Pancreas (tissue), 10 donors: ENCODE data around the gene TBC1D22B. TPM values are rescaled to one million over a fixed set of nuclear protein-coding genes. Genes with fewer than 3 reads are reported as not detected.
A peak's percentile ranks its signal among the peaks of the same experiment; 100 is the strongest.

ENCODE experiments used
- ATAC-seq, 4 donors: fragments of 200-7000 bp; cut with Tn5 transposase; one replicate each; pipeline versions ENCODE4 v1.8.0 to v1.9.1; 2020; ENCODE audit warnings: mild to moderate bottlenecking in 4 of 4, moderate library complexity in 4 of 4
- DNase-seq, 6 donors: peaks; one replicate each; pipeline ENCODE4 v3.0.0-alpha.2; 2020
- FAIRE-seq: peaks from 2 replicates; lab custom pipeline; 2012; peaks lifted over from hg19 to GRCh38; lab: Jason Lieb, UNC
- H3K27ac ChIP-seq, 4 donors: fragments of 200-600 bp; sonication (generic); 1 replicate in 3 of 4; 2 replicates in 1 of 4; pipeline versions ENCODE4 v1.5.0 to v1.8.0; 2020
- H3K27me3 ChIP-seq, 4 donors: fragments of 200-600 bp; one replicate each; pipeline ENCODE4 v1.8.0; 2021
- H3K36me3 ChIP-seq, 3 donors: fragments of 200-600 bp; sonication (generic) in 1 of 3; one replicate each; pipeline versions ENCODE4 v1.5.0 to v1.8.0; 2020 to 2021
- H3K4me1 ChIP-seq, 3 donors: fragments of 200-600 bp; one replicate each; pipeline ENCODE4 v1.8.0; 2021
- H3K4me3 ChIP-seq, 4 donors: fragments of 200-600 bp; sonication (generic) in 2 of 4; one replicate each; pipeline versions ENCODE4 v1.5.0 to v1.8.0; 2020 to 2021
- H3K9me3 ChIP-seq, 4 donors: fragments of 200-600 bp; one replicate each; pipeline ENCODE4 v1.8.0; 2021
- WGBS, 2 donors: extraction: QIAGEN DNeasy Blood & Tissue Kit; methylation state at CpG; one replicate each; pipeline ENCODE4 v1.1.7; 2013; 5-methylcytosine and 5-hydroxymethylcytosine counted together
- intact Hi-C, 3 donors: fragments of 100-400 bp; cut with DNase I; formaldehyde crosslinking; loops; one replicate each; pipeline versions ENCODE4 v1.11.1 to v1.14.2; 2022
- polyA plus RNA-seq, 2 donors: library from polyadenylated mRNA; stranded (reverse); fragments of 200-250 nt; gene quantifications; one replicate each; pipeline ENCODE4 v1.2.3, GENCODE V29; 2013
- total RNA-seq, 6 donors: library from RNA; stranded (reverse); fragmentation: NEBNext Ultra II Directional in 4 of 6; extraction: Animal tissue kit (Norgen Biotek cat#: 25700) in 4 of 6; gene quantifications; one replicate each; pipeline versions ENCODE4 v1.2.1 to v1.2.4, GENCODE V29; 2021 to 2023
- TF ChIP-seq, protein P1 (sequence below), 4 donors: fragments of 200-600 bp; sonication (generic) in 3 of 4; IDR thresholded peaks; one replicate each; pipeline versions ENCODE4 v1.5.0 to v1.8.0; 2021; ENCODE audit warnings: antibody characterized with exemption in 4 of 4
- donor health status: healthy with polysubstance abuse.
- donor health status: DM: no; HTN: no; CAD: no; lungs with moderate emphysema.
- donor health status: DM: no; HTN: no; CAD: no.
- donor health status: control.
- donor health status: control.
- donor health status: Bipolar disorder and iron deficiency.
- donor health status: DM: yes; HTN: yes; CAD: no.
- donor health status: DM: no; HTN: no; CAD: no.
- donor health status: DM: no; HTN: no; CAD: no.
- donor health status: DM: yes; HTN: yes; CAD: no.

TBC1D22B gene
- total and polyA plus RNA-seq, 8 donors, result 4.3 to 9.0 (median 6.0) TPM

- FAIRE-seq (no peak), ATAC-seq (peak; percentile 75 to 94 (median 86)), DNase-seq (peak in 4 of 6 donors; percentile 47 to 55 (median 52))
Observed at GRCh38 chr6:37314487-37315156, 57.0 kb downstream of the TBC1D22B start.

GRCh38 chr6:37315157-37315515, 57.6 kb downstream of the TBC1D22B start:
- no peak for DNase-seq
- TF ChIP-seq, protein P1, sequence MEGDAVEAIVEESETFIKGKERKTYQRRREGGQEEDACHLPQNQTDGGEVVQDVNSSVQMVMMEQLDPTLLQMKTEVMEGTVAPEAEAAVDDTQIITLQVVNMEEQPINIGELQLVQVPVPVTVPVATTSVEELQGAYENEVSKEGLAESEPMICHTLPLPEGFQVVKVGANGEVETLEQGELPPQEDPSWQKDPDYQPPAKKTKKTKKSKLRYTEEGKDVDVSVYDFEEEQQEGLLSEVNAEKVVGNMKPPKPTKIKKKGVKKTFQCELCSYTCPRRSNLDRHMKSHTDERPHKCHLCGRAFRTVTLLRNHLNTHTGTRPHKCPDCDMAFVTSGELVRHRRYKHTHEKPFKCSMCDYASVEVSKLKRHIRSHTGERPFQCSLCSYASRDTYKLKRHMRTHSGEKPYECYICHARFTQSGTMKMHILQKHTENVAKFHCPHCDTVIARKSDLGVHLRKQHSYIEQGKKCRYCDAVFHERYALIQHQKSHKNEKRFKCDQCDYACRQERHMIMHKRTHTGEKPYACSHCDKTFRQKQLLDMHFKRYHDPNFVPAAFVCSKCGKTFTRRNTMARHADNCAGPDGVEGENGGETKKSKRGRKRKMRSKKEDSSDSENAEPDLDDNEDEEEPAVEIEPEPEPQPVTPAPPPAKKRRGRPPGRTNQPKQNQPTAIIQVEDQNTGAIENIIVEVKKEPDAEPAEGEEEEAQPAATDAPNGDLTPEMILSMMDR (IDR thresholded peaks at IDR 0.05), result no peak
- ATAC-seq, result no peak
- no peak for FAIRE-seq
- Histone ChIP-seq H3K4me3 (no peak overlapping the region), H3K36me3 (peaks cover 3 to 42% (median 8%) of the 10 kb centered on the region in 3 donors), H3K27ac (no peak overlapping the region), H3K27me3 (no peaks in the 10 kb centered on the region), H3K9me3 (no peaks in the 10 kb centered on the region), H3K4me1 (no peaks in the 10 kb centered on the region)
- intact Hi-C loops, result no loop called here
- 87 to 89% methylated on average over 7 of the region's 7 CpGs for WGBS, 2 donors

More at GRCh38 chr6:37314487-37315156, 57.0 kb downstream of the TBC1D22B start:
- Histone ChIP-seq H3K9me3 (no peaks in the 10 kb centered on the region), H3K36me3 (peaks cover 1 to 41% (median 8%) of the 10 kb centered on the region in 3 donors), H3K4me3 (no peak overlapping the region), H3K27me3 (no peaks in the 10 kb centered on the region), H3K27ac (no peak overlapping the region), H3K4me1 (no peaks in the 10 kb centered on the region)
- TF ChIP-seq, protein P1 (IDR thresholded peaks at IDR 0.05), result peak in 3 of 4 donors; percentile 10 to 36 (median 24)
- intact Hi-C loops, result no loop called here
- WGBS, 2 donors, result 43 to 45% methylated on average over 6 of the region's 6 CpGs

DNA sequence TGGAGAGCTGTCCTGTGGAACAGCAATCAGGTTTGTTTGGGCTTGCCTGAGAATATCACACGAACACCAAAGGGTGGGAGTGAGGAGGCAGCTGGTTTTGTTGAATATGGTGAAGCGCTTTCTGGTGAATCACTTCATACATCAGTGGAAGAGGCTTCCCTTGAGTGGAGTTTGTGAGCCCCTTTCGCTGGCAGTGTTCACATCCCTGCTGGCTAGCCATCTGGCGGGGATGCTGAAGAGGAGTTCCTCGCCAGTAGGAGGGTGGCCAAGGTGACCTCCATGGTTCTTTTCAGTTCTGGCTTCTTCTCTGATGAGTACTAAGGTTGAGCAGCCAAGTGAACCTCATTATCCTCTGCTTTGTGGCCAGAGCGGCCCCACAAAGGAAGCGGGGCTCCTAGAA, 58.5 kb downstream of the TBC1D22B start:
- intact Hi-C loops, result no loop called here
- Histone ChIP-seq H3K27me3 (no peaks in the 10 kb centered on the region), H3K4me3 (no peak overlapping the region), H3K27ac (no peak overlapping the region), H3K36me3 (peaks cover 3 to 52% (median 8%) of the 10 kb centered on the region in 3 donors), H3K9me3 (no peaks in the 10 kb centered on the region), H3K4me1 (no peaks in the 10 kb centered on the region)
- DNase-seq (no peak), ATAC-seq (no peak), FAIRE-seq (no peak)
- TF ChIP-seq, protein P1 (IDR thresholded peaks at IDR 0.05), result no peak
- WGBS, 2 donors, result 96 to 97% methylated on average over 7 of the region's 7 CpGs

DNA sequence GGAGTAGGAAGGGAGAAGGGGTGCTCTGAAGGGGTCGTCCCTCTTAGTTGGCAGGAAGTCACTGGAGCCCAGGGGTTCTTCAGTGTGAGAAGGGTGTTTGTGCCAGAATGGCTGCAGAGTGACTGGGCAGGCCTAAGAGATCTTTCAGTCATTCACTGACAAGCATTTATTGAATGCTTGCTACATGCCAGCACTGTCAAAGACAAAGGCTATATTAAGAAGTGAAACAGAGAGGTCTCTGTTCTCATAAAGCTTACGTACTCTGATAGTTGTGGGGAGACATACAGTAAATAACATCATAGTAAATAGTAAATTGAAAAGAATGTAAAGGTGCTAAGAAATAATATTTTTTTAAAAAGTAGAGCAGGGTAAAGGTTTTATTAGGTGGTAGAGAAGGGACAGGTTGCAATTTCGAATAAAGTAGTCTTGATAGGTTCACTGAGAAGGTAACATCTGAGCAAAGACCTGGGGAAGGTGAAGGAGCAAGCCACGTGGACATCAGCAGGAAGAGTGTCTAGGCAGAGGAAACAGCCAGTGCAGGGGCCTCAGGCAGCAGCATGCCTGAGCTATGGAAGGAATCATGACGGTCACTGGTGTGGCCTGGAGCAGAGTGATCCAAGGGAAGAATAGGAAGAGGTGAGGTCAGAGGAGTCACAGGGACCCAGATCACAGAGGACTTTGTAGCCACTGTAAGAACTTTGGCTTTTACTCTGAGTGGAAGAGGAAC, 59.9 kb downstream of the TBC1D22B start:
- H3K4me1 ChIP-seq, result no peaks in the 10 kb centered on the region
- WGBS, 2 donors, result 84 to 93% methylated on average over 5 of the region's 5 CpGs
- FAIRE-seq, result no peak
- intact Hi-C loops, result no loop called here
- peaks cover 3 to 64% (median 8%) of the 10 kb centered on the region in 3 donors for H3K36me3 ChIP-seq
- DNase-seq, result no peak
- ATAC-seq, result no peak
- no peaks in the 10 kb centered on the region for H3K27me3 ChIP-seq
- no peaks in the 10 kb centered on the region for H3K9me3 ChIP-seq
- H3K4me3 ChIP-seq, result no peak overlapping the region
- TF ChIP-seq, protein P1 (IDR thresholded peaks at IDR 0.05), result no peak
- no peak overlapping the region for H3K27ac ChIP-seq
